CD4-positive, alpha-beta T cell treated with Interleukin-6 for 4 hours (primary cell): ENCODE measurements around the gene MAP3K20.
"Not testable (repeated sequence)": the region's sequence is repeated elsewhere in the genome, so short reads cannot be mapped to it uniquely, and the experiment has no call there.

Source experiments
- DNase-seq: peaks from one replicate; pipeline ENCODE4 v3.0.0-alpha.2; 2020; ENCODE audit warnings: mixed read lengths

MAP3K20 gene

GRCh38 chr2:173087793-173088496 lies 12.3 kb downstream of the MAP3K20 start:
- DNase-seq: no peak

- DNase-seq: no peak
Observed at GRCh38 chr2:173090276-173090877, 14.7 kb downstream of the MAP3K20 start.

- DNase-seq: no peak
Observed at GRCh38 chr2:173090973-173091660, 15.5 kb downstream of the MAP3K20 start.

GRCh38 chr2:173091910-173092309 lies 16.3 kb downstream of the MAP3K20 start:
- no peak for DNase-seq

GRCh38 chr2:173092844-173093402 lies 17.3 kb downstream of the MAP3K20 start:
- DNase-seq: no peak

- DNase-seq: not testable (repeated sequence)
Observed at GRCh38 chr2:173093617-173094016, 18.0 kb downstream of the MAP3K20 start.

GRCh38 chr2:173094731-173095130 lies 19.1 kb downstream of the MAP3K20 start:
- no peak for DNase-seq

GRCh38 chr2:173095356-173095755 lies 19.7 kb downstream of the MAP3K20 start:
- DNase-seq: no peak

- DNase-seq: no peak
Observed at GRCh38 chr2:173099271-173099670, 23.6 kb downstream of the MAP3K20 start.

GRCh38 chr2:173099804-173100203 lies 24.2 kb downstream of the MAP3K20 start:
- no peak for DNase-seq

GRCh38 chr2:173101687-173102086 lies 26.0 kb downstream of the MAP3K20 start:
- no peak for DNase-seq

- DNase-seq: no peak
Observed at GRCh38 chr2:173104156-173104555, 28.5 kb downstream of the MAP3K20 start.

- no peak for DNase-seq
Observed at GRCh38 chr2:173106959-173107628, 31.4 kb downstream of the MAP3K20 start.

- no peak for DNase-seq
Observed at GRCh38 chr2:173107629-173108022, 32.0 kb downstream of the MAP3K20 start.

GRCh38 chr2:173109253-173110188 lies 33.9 kb downstream of the MAP3K20 start:
- no peak for DNase-seq

GRCh38 chr2:173117678-173118077 lies 42.0 kb downstream of the MAP3K20 start:
- no peak for DNase-seq

GRCh38 chr2:173118395-173118794 lies 42.7 kb downstream of the MAP3K20 start:
- no peak for DNase-seq

GRCh38 chr2:173119069-173119807 lies 43.6 kb downstream of the MAP3K20 start:
- DNase-seq: no peak

- DNase-seq: no peak
Observed at GRCh38 chr2:173119944-173120343, 44.3 kb downstream of the MAP3K20 start.

GRCh38 chr2:173122936-173123335 lies 47.3 kb downstream of the MAP3K20 start:
- no peak for DNase-seq

GRCh38 chr2:173124441-173124840 lies 48.8 kb downstream of the MAP3K20 start:
- DNase-seq: no peak
